Renal cortical epithelial cell (primary cell): ENCODE data around the gene GOT1. TPM values are rescaled to one million over a fixed set of nuclear protein-coding genes. Genes with fewer than 3 reads are reported as not detected.

Source experiments
- DNase-seq: peaks from one replicate; pipeline ENCODE4 v3.0.0-alpha.2; 2011; ENCODE audit warnings: low read depth
- total RNA-seq: library from RNA; depleted of rRNA; stranded (reverse); fragments of >200 nt; gene quantifications from 2 replicates; pipeline ENCODE4 v1.2.3, GENCODE V29; 2014

Gene GOT1
- total RNA-seq, 1 donor from 2014 or later, result 62.2 TPM

DNA sequence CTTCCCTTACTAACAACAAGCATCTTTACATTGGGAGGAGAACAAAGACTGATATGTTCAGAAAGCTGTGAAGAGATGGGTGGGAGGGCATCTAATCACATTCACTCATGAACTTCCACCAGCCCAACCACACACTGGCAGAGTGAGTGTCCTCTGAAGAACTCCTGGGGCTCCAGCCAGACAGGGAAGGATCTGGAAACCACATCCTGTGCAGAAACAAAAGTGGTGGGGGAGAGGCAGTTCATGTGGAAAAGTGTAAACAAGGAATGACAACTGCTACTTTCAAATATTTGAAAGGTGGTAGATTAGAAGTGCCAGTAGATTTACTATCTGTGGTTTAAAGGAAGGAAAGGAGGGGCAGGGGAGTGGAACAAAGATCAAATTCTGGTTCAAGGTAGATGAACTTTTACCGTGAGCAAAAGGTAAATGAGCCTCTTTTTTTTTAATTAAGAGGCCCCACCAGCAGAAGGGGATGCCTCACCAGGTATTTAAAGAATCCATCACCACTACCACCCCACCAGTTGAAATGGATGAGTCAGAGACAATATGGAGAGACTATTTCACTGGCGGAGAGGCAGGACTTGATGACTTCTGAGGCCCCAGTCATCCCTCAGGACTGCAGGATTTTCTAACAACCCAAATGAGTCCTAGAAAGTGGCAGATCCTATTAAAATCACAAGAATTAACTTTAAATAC, 34.5 kb downstream of the GOT1 start:
- DNase-seq, result peak; percentile 95

DNA sequence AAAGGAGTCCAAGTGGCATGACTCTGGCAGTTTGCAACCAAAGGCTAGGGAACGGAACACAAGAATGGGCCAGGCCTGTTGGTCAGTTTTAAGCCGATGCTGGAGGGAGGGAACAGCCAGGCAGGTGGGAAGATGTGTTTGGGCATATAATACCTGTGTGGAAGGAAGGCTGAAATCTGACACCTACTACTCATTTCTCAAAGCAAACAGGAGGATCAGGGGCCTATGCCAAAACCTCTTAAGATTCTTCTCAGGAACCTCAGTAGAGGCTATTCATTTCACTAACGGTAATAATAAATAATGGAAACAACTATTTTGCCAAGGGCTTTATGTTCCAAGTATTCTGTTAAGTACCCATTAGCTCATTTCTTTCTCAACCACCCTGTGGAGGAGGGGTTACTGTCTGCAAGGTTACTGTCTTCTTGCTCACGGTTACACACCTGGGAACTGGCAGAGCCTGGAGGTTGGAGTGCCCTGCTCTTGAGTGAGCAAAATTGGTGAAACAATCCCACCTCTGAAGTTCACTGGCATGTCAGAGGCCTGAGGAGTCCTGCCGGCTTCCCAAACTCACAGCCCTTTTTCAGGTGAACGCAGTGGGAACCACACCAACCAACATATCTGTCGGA, 35.5 kb downstream of the GOT1 start:
- no peak for DNase-seq

DNA sequence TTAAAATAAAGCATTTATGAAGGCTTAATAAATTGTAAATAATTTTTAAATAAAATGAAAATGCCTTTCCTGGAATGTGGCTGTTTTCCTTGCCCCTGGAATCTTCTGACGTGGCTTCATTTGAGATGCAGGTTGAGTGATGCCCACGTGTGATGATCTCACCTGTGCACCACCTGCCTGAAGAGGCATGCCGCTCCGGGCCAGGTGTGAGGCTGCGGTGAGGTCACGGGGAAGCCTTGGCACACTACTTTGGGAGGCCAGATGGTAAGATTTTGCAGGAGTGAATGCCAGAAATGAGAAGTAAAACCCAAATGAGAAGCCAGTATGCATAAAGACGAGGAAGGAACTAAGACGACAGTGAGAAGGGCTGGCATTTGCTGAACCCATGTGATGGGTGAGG, 36.2 kb downstream of the GOT1 start:
- DNase-seq, result no peak

DNA sequence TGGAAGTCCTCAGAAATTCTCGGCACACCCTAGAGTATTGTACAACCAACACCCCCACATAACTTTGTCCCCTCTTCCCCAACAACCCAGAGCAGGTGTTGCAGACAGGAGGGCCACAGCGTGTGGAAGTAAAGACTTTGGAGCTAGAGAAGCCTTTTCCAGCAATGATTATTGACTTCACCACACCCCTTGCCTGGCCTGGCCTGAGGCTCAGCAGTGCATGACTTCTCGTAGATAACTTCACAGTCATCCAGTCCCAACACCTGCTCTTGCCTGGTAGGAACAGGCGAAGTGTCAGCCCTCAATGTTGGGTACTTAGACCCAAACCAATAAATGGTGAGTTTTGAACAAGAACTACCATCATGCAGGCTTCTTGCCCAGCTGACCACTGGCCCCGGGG, 36.7 kb downstream of the GOT1 start:
- DNase-seq, result peak; percentile 19

DNA sequence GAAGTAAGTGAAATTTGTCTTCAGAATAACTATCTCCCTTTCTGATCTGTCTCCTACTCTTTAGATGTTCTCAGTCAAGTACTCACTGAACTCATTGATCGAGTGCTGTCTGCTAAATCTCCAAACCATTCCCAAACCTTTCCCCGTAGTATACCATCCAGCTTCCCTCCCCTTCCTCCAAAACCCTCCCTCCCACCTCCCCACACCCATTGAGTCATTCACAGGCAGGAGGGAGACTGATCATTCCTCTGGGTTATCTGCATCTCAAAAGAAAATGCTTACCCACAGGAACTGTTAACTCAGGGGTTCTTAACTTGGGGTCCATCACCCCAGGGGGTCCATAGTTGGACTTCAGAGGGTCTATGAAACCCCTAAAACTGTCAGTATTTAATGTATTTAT, 37.4 kb downstream of the GOT1 start:
- no peak for DNase-seq

DNA sequence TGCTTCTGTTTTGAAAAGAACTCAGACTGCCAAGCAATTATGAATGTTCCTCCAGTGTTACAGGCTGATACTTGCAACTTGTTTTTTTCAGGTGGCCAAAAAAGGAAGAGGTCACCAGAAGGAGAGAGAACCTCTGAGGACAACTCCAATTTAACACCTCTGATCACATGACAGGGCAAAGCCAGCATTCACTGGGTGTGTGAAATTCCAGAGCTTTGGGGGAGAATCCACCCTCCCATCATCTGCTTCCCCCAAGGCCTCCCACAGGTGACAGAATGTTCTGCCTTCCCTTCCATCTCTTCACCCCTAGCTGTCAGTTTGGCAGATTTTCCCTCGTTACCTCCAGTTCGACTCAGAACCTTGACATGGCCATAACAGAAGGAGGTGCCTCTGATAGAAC, 39.1 kb downstream of the GOT1 start:
- no peak for DNase-seq

DNA sequence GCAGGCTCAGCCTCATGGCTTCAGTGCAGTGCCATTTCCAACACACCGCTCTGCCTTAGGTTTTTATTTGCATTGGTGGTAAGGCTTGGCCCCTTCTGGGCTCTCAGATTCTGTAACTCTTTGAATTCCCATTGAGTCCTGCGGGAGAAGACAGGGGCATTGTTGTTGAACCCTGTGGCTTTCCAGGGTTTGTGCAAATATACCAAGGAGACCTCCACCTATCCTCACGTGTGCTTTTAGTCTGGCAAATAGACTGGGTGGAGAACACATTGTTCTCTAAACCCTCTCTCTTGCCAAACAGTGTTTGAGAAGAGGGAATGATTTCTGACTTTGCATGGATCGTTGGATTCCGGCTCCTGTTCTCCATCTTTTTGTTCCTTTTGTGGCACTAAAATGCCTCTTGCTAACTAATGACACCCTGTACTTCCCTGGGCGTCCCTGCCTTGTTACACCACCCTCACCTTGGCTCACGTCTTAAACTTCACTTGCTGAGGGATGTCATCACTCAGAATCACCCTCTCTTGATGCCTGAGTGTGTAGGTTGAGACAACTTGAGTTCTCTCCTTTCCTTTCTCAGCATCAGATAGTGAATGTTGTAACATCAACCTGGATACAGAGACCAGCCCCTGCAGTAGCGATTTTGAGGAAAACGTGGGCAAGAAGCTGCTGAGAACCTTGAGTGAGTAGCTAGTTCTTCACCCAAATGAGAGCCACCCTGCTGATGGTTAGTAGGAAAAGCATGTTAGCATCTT, 40.5 kb downstream of the GOT1 start:
- DNase-seq, result no peak

DNA sequence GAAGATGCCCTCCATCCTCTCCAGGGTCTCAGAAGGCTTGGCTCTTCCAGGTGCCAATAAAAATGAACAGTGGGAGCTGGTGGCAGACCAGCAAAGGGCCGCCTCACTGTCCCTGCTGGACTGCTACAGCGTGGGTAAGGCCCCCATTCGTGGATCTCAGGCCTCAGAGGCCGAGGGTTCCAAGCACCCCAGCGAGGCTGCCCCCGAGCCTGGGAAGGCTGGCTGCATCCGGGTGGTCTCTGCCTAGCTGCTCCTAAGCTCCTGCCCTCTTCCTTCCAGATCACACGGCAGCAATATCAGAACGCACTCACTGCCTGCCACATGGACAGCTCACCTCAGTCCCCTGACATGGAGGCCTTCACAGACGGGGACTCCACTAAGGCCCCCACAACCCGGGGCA, 42.9 kb downstream of the GOT1 start:
- no peak for DNase-seq

DNA sequence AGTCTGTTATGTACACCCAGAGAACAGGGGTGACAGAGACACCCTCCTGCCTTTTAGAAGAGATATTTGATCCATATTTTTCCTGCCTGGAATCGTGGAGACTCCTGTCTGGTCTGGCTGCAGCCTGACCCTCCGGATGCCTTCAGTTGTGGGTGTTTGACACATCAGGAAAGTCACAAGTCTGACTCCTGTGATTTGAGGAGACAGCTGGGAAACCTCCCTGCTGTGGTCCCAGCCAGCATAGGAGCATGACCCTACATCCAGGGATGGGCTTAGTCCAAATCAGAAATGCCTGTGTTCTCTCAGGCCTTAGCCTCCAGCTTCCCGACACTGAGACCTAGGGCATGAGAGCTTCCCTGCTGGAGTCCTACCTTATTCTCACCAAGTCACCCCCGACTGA, 43.4 kb downstream of the GOT1 start:
- no peak for DNase-seq

DNA sequence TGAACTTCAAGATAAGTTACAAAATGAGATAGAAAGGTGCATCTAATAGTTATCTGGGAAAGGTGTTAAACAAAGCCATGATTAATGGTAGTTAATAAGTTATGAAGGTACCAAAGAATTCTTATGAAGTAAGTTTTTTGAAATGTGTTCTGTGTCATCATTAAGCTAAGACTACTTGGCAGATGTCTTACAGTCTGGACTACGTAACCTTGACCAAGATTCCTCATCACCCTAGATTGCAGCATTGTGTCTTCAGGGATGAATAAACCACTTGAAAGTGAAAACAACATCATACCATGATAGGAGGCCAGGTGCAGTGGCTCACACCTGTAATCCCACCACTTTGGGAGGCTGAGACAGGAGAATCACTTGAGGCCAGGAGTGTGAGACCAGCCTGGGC, 48.2 kb downstream of the GOT1 start:
- DNase-seq, result no peak

DNA sequence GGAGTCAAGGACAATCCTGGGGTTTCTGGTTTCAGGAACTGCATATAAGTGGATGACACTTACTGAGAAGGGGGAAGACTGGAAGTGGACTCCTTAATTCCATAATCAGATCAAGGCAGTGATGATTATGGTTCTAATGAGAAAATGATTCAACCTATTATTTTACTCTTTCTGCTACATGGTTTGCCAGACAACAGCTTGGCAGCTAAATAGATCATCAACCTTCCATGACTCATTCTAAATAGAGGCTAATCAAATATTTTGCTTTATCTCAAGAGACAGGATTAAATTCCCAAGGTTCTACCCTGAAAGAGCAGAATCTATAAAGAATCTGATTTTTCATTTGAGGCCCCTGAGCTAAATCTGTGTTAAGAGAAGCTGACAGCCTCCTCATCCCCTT, 55.0 kb downstream of the GOT1 start:
- no peak for DNase-seq

DNA sequence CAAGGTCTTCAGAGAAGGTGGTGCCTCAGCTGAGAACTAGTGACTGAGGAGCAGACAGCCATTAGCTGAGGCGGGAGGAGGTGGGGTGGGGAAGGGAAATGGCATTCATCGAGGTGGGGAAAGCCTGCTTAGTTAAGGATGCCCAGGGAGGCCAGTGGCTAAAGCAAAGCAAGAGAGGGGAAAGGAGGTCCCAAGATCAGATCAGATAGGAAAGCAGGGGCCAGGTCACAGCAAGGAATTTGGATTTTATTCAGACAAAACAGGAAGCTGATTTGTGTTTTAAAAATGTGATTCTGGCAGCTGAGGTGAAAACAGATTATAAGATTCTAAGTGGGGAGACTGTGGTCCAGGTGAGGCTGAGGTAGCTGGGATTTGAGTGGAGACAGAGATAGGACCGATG, 55.5 kb downstream of the GOT1 start:
- DNase-seq, result no peak

DNA sequence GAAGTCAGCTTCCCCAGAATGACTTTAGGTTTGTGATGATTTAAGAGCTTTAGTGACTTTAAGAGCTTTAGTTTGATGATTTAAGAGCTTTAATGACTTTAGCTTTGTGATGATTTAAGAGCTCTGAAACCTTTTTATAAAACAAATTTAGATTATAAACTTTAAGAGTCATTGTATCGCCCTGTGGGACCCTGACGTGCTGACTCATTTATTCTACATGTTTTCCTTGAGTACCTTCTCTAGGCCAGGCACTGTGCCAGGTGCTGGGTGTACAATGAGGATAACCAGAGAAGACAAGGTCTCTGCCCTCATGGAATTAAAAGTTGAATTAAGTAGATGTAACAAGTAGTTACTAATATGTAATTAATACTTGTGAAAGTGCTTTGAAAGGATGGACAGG, 55.9 kb downstream of the GOT1 start:
- no peak for DNase-seq

DNA sequence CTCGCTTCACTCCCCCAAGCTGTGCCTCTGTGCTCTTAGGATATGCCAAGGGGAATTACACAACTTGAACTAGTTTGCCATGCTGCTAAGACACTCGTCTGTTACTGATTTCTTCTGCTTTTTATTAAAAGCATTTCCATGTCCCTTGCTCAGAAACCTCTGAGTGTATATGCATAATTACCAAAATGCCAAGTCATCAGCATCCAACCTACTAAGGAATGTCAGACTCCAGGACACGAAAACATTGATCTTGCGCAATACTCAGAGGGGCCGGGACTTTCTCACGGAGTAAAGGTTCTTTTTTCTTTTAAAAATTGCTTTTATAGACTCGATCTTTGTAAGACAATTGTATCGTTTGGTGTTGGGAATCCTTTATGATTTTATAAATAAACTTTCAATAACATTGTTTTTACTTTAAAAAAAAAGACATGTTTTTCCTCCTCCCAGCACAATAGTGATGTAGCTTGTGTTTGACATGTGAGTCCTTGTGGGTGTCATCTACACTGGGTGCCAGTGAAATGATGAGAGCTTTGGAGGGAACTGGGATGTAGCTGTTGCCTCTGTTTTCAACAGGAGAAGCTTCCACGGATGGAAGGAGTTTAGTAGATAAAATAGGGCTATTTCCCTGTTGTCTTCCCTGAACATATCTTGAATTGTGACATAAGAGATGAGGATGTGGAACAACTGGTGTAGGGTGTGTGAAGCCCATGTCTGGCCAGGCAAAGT, 57.7 kb downstream of the GOT1 start:
- peak; percentile 75 for DNase-seq

DNA sequence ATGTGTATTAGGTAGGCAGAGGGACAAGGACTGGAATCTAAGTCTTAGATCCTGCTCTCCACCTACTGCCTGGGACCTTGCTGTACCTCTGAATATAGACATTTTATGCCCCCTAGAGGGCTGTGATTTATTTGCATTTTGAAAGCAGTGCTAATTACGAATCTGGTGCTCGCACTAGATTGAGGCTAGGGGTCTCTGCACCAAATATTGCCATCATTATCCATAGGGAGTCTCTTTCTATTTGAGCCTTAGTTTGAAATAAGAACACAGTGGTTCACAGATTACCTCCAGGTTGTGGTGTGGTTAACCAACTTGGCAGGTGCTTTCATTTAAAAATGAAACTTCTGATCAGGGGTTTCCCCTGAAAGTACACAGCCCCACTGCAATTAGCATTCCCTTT, 59.4 kb downstream of the GOT1 start:
- DNase-seq, result peak; percentile 48

DNA sequence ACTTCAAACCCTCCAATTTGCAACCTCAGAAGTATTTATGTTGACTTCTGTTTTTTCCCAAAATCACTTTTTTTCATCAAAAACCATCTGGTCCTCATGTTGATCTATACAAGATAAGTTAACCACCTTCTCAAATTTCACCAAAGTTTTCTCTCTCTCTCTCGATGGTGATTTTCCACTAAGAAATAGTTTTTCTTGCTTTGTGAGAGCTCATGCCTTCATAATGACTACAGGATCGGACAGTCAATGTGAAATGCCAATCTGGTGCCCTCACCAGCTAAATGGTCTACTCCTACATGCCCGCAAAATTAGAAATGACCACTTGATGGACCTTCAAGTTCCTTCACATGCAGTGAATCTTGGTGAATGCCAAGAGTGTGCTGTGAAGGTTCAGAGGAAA, 60.9 kb downstream of the GOT1 start:
- no peak for DNase-seq

DNA sequence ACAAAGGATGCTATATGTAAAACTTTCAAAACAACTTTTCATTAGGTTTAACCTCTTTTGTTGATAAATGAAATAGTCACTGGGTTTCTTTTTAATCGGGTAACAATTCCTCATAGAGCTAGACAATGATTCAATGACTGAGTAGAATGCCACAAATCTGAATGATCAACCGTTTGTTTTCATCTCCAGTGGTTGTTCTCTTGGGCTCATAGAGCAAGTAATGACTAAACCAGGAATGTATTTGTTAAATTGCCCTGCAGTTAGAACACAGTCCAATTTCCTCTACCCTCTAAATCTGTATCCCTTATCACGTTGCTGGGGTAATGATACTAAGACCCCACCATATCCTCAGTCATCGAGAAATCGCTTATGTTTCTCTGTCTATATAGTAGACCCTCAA, 61.3 kb downstream of the GOT1 start:
- DNase-seq, result no peak

DNA sequence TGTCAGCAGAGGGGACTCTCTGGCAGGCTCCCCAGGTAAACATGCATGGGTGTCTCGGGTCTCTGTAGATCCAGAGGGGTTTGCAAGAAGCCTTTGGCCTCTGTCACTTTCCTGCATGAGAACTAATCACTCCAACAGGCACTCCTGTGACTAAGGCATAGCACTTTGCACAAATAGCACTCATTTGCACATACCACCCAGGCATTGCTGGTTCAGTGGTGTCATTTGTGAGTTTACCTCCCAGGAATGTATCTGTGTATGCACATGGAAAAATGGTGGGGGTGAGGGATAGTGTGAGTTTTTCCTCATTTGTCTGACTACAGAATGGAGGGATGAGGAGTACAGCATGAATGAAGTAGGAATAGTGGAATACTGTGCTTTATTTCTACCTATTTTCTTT, 61.8 kb downstream of the GOT1 start:
- peak; percentile 31 for DNase-seq

DNA sequence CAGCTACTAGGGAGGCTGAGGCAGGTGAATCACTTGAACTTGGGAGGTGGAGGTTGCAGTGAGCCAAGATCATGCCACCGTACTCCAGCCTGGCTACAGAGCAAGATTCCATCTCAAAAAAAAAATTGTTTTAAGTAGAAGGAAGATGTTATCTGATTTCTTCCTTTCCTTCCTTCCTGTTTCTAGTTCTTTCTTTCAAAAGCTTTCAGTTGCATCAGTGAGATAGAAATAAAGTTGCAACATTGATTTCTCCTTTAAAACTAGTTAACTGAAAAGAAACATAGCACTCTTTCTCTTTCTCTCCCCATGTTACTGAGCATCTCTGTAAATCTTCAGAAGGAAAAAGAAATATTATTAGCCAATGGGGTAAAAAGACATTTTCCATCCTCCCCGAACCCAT, 63.8 kb downstream of the GOT1 start:
- no peak for DNase-seq

DNA sequence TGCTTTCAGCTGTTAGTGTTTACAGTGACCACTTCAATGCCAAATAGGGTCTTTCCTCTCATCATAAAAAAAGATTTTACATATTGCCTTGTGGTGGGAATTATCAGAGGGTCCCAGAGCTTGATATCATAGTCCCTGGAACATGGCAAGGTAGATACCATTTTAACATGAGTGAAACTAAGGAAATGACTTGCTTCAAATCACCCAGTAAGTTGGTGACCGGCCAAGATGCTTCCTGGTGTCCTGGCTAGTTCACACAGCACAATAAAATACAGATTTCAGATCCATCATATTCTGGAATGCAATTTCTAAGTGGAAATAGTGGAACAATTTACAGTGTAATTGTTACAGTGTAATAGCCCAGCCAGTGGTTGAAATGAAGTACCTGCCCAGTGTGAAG, 64.7 kb downstream of the GOT1 start:
- DNase-seq, result no peak

DNA sequence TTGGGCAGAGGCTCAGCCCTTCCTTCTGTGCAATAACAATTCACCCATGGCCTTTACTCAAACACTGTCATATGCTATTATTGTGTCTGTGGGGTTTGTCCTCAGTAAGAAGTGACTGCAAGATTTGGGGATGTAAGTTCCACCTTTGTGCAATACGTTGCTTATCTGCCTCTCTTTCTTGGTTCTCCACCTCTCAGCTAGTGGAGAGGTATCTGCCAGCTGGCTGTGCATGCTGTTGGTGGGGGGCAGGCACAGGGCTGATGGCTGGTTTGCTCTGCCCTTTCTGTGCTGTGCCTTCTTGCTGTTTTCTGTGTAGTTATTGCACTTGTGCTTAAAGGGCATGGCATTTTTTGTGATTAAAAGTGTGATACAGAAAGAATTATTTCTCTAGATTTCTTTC, 65.1 kb downstream of the GOT1 start:
- no peak for DNase-seq

DNA sequence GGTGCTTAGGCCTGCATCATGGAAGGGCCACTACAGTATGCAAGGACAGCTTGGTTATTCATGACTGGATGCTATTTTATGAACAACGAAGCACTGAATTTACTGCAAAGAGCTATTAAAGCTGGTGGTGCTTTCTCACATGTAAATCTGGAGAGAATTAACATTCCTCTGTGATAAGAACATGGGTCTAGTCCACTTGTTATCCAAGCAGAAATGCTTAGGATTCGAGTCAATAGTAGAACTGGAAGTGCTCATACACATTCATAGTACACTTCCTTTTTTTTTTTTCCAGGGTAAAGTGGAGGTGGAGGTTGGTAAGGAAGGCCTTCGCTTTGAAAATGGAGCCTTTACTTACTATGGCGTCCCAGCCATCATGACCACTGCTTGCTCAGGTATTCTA, 66.3 kb downstream of the GOT1 start:
- no peak for DNase-seq

DNA sequence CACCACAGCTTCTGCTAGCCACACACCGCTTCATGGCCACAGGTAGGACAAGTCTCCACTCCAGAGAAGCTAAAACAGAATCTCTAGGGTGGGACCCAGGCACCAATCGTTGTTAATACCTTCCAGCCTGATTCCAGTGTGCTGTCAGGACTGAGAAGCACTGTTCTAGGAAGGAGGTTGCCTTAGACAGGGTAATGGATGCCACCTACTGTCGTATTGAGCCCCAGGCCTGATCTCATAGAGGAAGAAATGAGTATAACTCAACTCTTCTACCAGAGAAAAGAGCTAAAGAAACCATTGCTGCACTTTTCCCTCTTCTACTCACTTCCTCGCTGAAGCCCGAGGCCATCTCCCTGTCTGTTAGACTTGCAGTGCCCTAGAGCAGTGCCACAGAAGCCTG, 69.5 kb downstream of the GOT1 start:
- DNase-seq, result no peak
